Measurements from ENCODE around the gene ZNF581. TPM values are rescaled to one million over a fixed set of nuclear protein-coding genes. Genes with fewer than 3 reads are reported as not detected.

Gene ZNF581
- total RNA-seq, 4 donors from 2014 or later: 16.3 to 27.1 (median 20.2) TPM

GRCh38 chr19:55625004-55625326 is 18.5 kb upstream of the ZNF581 start:
- H3K4me1 ChIP-seq: peaks cover 16% of the 10 kb centered on the region
- WGBS: 46% methylated on average over 11 of the region's 11 CpGs
- TF ChIP-seq EP300 (IDR thresholded peaks at IDR 0.05) (no peak), POLR2A (IDR thresholded peaks at IDR 0.05) (no peak), CTCF (IDR thresholded peaks at IDR 0.05) (no peak), POLR2AphosphoS5 (IDR thresholded peaks at IDR 0.05) (no peak)

GRCh38 chr19:55626350-55626749 is 17.1 kb upstream of the ZNF581 start:
- DNase-seq (ENCODE audit: low spot score in 2 of 2): no peak
- TF ChIP-seq POLR2A (IDR thresholded peaks at IDR 0.05) (no peak), CTCF (IDR thresholded peaks at IDR 0.05) (no peak), POLR2AphosphoS5 (IDR thresholded peaks at IDR 0.05) (no peak), EP300 (IDR thresholded peaks at IDR 0.05) (no peak)
- Histone ChIP-seq H3K4me1 (peaks cover 16% of the 10 kb centered on the region), H3K4me3 (no peak overlapping the region), H3K27me3 (no peaks in the 10 kb centered on the region), H3K27ac (no peak overlapping the region), H3K9me3 (no peaks in the 10 kb centered on the region), H3K36me3 (peaks cover 12% of the 10 kb centered on the region)
- 87% methylated on average over 11 of the region's 11 CpGs for WGBS

More at GRCh38 chr19:55625004-55625326, 18.5 kb upstream of the ZNF581 start:
- Histone ChIP-seq H3K36me3 (peaks cover 14% of the 10 kb centered on the region), H3K27me3 (no peaks in the 10 kb centered on the region), H3K9me3 (no peaks in the 10 kb centered on the region), H3K27ac (peak overlapping the region; percentile 97), H3K4me3 (peak overlapping the region; percentile 62)
- no peak for DNase-seq (ENCODE audit: low spot score in 2 of 2)

- Histone ChIP-seq H3K27ac (no peak overlapping the region), H3K27me3 (no peaks in the 10 kb centered on the region), H3K4me3 (no peak overlapping the region), H3K4me1 (peaks cover 44% of the 10 kb centered on the region), H3K36me3 (no peaks in the 10 kb centered on the region), H3K9me3 (no peaks in the 10 kb centered on the region)
- TF ChIP-seq POLR2A (IDR thresholded peaks at IDR 0.05) (no peak), CTCF (IDR thresholded peaks at IDR 0.05) (peak; percentile 80 to 90), EP300 (IDR thresholded peaks at IDR 0.05) (no peak), POLR2AphosphoS5 (IDR thresholded peaks at IDR 0.05) (no peak)
- 25% methylated on average over 3 of the region's 3 CpGs for WGBS
- DNase-seq (ENCODE audit: low spot score in 2 of 2): peak; percentile 96 to 98
Measured at GRCh38 chr19:55632463-55632834, 11.0 kb upstream of the ZNF581 start.

- no peak for DNase-seq (ENCODE audit: low spot score in 2 of 2)
- H3K27me3 ChIP-seq: no peaks in the 10 kb centered on the region
- H3K27ac ChIP-seq: no peak overlapping the region
- H3K4me1 ChIP-seq: peaks cover 56% of the 10 kb centered on the region
- no peaks in the 10 kb centered on the region for H3K36me3 ChIP-seq
- H3K9me3 ChIP-seq: no peaks in the 10 kb centered on the region
- WGBS: 73% methylated on average over 8 of the region's 8 CpGs
- H3K4me3 ChIP-seq: no peak overlapping the region
- no peak for TF ChIP-seq EP300 (IDR thresholded peaks at IDR 0.05)
- TF ChIP-seq POLR2AphosphoS5 (IDR thresholded peaks at IDR 0.05): no peak
- TF ChIP-seq POLR2A (IDR thresholded peaks at IDR 0.05): no peak
- TF ChIP-seq CTCF (IDR thresholded peaks at IDR 0.05): no peak
Measured at GRCh38 chr19:55633861-55634260, 9.6 kb upstream of the ZNF581 start.

GRCh38 chr19:55635334-55635717 is 8.1 kb upstream of the ZNF581 start:
- peaks cover 70% of the 10 kb centered on the region for H3K4me1 ChIP-seq
- H3K4me3 ChIP-seq: peak overlapping the region; percentile 98
- no peaks in the 10 kb centered on the region for H3K36me3 ChIP-seq
- no peaks in the 10 kb centered on the region for H3K27me3 ChIP-seq
- TF ChIP-seq POLR2AphosphoS5 (IDR thresholded peaks at IDR 0.05): no peak
- no peak for TF ChIP-seq EP300 (IDR thresholded peaks at IDR 0.05)
- no peak for TF ChIP-seq CTCF (IDR thresholded peaks at IDR 0.05)
- TF ChIP-seq POLR2A (IDR thresholded peaks at IDR 0.05): no peak
- peak overlapping the region; percentile 99 for H3K27ac ChIP-seq
- no peaks in the 10 kb centered on the region for H3K9me3 ChIP-seq
- DNase-seq (ENCODE audit: low spot score in 2 of 2): no peak
- 14% methylated on average over 9 of the region's 9 CpGs for WGBS

Measured in suprapubic skin (tissue), 4 donors.